ENCODE data around the gene SLX4IP. TPM values are rescaled to one million over a fixed set of nuclear protein-coding genes. Genes with fewer than 3 reads are reported as not detected.

Gene SLX4IP
- total RNA-seq, 1 donor from 2014 or later, result 3.1 TPM

- no peak for DNase-seq
- Histone ChIP-seq H3K4me1 (peaks cover 64% of the 10 kb centered on the region), H3K36me3 (no peaks in the 10 kb centered on the region), H3K4me3 (no peak overlapping the region), H3K27ac (replicated peaks) (peak overlapping the region; percentile 64), H3K27me3 (ENCODE audit: low read depth) (no peaks in the 10 kb centered on the region), H3K9me3 (replicated peaks) (no peaks in the 10 kb centered on the region)
- TF ChIP-seq, protein P1, sequence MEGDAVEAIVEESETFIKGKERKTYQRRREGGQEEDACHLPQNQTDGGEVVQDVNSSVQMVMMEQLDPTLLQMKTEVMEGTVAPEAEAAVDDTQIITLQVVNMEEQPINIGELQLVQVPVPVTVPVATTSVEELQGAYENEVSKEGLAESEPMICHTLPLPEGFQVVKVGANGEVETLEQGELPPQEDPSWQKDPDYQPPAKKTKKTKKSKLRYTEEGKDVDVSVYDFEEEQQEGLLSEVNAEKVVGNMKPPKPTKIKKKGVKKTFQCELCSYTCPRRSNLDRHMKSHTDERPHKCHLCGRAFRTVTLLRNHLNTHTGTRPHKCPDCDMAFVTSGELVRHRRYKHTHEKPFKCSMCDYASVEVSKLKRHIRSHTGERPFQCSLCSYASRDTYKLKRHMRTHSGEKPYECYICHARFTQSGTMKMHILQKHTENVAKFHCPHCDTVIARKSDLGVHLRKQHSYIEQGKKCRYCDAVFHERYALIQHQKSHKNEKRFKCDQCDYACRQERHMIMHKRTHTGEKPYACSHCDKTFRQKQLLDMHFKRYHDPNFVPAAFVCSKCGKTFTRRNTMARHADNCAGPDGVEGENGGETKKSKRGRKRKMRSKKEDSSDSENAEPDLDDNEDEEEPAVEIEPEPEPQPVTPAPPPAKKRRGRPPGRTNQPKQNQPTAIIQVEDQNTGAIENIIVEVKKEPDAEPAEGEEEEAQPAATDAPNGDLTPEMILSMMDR (IDR thresholded peaks at IDR 0.05; ENCODE audit: borderline replicate concordance), result no peak
- intact Hi-C loops (cut with micrococcal nuclease), result no loop called here
These were observed 74.3 kb downstream of the SLX4IP start for GRCh38 chr20:10509376-10509775.

- TF ChIP-seq, protein P1 (IDR thresholded peaks at IDR 0.05; ENCODE audit: borderline replicate concordance), result no peak
- no peaks in the 10 kb centered on the region for H3K9me3 ChIP-seq (replicated peaks)
- no peak for DNase-seq
- peaks cover 63% of the 10 kb centered on the region for H3K4me1 ChIP-seq
- no peaks in the 10 kb centered on the region for H3K27me3 ChIP-seq (ENCODE audit: low read depth)
- intact Hi-C loops (cut with micrococcal nuclease), result no loop called here
- no peaks in the 10 kb centered on the region for H3K36me3 ChIP-seq
- H3K4me3 ChIP-seq, result no peak overlapping the region
- H3K27ac ChIP-seq (replicated peaks), result no peak overlapping the region
These were observed 75.1 kb downstream of the SLX4IP start for GRCh38 chr20:10510216-10510615.

DNA sequence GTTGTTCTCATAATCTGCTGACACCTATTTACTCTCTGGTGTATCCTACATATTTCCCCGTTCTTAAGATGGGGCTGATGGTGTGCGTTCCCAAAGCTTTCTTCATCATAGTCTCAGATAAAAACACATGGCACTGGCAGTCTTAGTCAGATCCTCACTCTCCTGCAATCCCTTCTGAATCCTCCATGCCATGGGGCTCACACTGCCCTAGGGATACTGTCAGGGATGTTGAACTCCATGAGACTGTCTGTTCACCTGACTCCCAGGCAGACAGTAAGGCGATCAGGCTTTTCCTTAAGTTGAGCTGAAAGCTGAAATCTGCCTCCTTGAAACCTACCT lies 76.0 kb downstream of the SLX4IP start:
- Histone ChIP-seq H3K36me3 (no peaks in the 10 kb centered on the region), H3K4me3 (peak overlapping the region; percentile 15), H3K27me3 (ENCODE audit: low read depth) (no peaks in the 10 kb centered on the region), H3K27ac (replicated peaks) (peak overlapping the region; percentile 47), H3K9me3 (replicated peaks) (no peaks in the 10 kb centered on the region), H3K4me1 (peaks cover 54% of the 10 kb centered on the region)
- TF ChIP-seq, protein P1 (IDR thresholded peaks at IDR 0.05; ENCODE audit: borderline replicate concordance), result no peak
- DNase-seq, result no peak
- intact Hi-C loops (cut with micrococcal nuclease), result no loop called here

GRCh38 chr20:10511509-10512251 lies 76.6 kb downstream of the SLX4IP start:
- peak; percentile 66 for DNase-seq
- no peaks in the 10 kb centered on the region for H3K9me3 ChIP-seq (replicated peaks)
- peaks cover 48% of the 10 kb centered on the region for H3K4me1 ChIP-seq
- peak overlapping the region; percentile 15 for H3K4me3 ChIP-seq
- no peaks in the 10 kb centered on the region for H3K36me3 ChIP-seq
- TF ChIP-seq, protein P1 (IDR thresholded peaks at IDR 0.05; ENCODE audit: borderline replicate concordance), result no peak
- no peaks in the 10 kb centered on the region for H3K27me3 ChIP-seq (ENCODE audit: low read depth)
- intact Hi-C loops (cut with micrococcal nuclease), result no loop called here
- H3K27ac ChIP-seq (replicated peaks), result peak overlapping the region; percentile 47

DNA sequence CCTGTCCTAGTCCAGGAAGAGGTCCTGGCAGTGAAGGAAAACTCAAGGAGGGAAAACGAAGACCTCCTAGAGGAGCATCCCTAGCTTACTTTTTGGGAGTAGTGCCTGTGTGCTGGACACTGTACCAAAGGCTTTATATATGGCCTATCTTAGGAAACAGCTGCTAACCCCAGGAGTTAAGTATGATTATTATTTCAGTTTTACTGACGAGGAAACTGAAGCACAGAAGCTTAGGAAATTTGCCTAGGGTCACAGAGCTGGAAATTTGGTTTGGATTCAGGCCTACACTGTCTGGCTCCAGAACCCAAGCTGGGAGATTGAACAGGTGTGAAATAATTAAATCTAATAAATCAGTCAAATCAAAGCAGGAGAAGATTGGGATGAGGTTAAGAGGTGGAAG lies 78.0 kb downstream of the SLX4IP start:
- H3K9me3 ChIP-seq (replicated peaks), result no peaks in the 10 kb centered on the region
- H3K4me3 ChIP-seq, result no peak overlapping the region
- intact Hi-C loops (cut with micrococcal nuclease), result no loop called here
- H3K4me1 ChIP-seq, result peaks cover 44% of the 10 kb centered on the region
- H3K27ac ChIP-seq (replicated peaks), result no peak overlapping the region
- no peak for DNase-seq
- TF ChIP-seq, protein P1 (IDR thresholded peaks at IDR 0.05; ENCODE audit: borderline replicate concordance), result no peak
- no peaks in the 10 kb centered on the region for H3K27me3 ChIP-seq (ENCODE audit: low read depth)
- H3K36me3 ChIP-seq, result no peaks in the 10 kb centered on the region

Measured in left ventricle myocardium inferior (tissue), 1 donor.